GM12891 (cell line): ENCODE measurements around the gene UCK2.

ENCODE experiments used
- POLR2A ChIP-seq: IDR thresholded peaks from 2 replicates; pipeline ENCODE4 v1.6.1; 2011; ENCODE audit warnings: low read depth, low read length, control low read depth
- SPI1 ChIP-seq: IDR thresholded peaks from 2 replicates; pipeline ENCODE4 v1.6.1; 2011; ENCODE audit warnings: low read depth, low read length, control low read depth

DNA sequence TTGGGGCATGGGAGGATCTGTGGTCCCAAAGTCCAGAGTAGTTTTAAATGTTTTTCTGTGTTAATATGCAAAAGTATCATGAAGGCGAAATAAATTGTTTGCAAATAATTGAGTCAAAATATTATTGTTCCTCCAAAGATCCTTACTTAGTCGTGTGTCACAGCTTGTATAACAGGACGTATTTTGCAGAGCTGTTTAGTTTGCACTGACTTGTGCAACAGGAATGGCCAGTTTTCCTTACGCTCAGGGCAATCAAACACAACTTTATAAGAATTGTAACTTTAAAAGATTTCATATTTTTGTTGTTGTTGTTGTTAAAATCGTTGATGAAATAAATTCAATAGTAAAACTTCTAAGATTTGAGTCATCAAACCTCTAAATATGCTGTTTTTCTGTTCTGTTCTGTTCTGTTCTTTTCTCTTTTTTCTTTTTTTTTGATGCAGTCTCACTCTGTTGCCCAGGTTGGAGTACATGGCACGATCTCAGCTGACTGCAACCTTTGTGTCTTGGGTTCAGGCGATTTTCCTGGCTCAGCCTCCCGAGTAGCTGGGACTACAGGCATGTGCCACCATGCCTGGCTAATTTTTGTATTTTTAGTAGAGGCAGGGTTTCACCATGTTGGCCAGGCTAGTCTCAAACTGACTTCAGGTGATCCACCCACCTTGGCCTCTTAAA lies 60.6 kb downstream of the UCK2 start:
- TF ChIP-seq POLR2A (no peak), SPI1 (no peak)
